Stimulated activated CD4-positive, alpha-beta T cell treated with anti-CD3 and anti-CD28 coated beads, TNF-alpha, amount 100 ng/mL, for 1 hour (primary cell): ENCODE results near the gene DEDD.

Experiments used
- DNase-seq, 3 donors: peaks; one replicate each; pipeline ENCODE4 v3.0.0-alpha.2; 2020; ENCODE audit warnings: low read depth in 3 of 3, low spot score in 1 of 3

DEDD gene

GRCh38 chr1:161076410-161076809 lies 56.1 kb downstream of the DEDD start:
- no peak for DNase-seq

DNA sequence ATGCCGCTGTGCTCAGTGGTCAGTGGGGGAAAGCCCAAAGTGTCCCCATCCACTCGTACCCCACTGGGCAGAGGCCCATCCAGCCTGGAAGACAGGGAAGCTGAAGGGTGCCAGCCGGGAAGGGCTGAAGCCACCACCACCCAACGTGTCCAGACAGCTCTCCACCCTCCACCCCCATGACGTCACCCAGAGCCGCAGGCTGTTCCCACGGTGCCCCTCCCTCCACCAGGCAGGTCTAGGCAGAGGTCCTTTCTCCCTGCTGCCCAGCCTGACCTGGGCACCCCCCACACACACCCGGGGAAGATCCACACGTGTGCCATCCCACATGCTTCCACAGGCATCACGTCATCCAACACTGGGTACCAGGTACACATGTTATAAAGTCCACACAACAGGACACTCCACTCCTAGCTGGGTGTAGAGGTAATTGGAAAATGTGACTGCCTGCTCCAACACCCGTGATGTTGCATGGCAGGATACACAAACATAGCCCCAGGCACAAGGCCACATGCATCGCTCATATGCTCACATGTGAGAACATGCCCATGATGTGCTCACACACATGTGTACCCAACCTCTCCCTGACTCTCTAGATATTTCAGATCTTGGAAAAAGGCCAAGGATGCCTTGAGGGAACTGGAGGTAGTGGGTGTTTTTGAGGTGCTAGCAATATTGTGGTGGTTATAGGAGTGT lies 57.6 kb downstream of the DEDD start:
- no peak for DNase-seq

- no peak for DNase-seq
These were observed 58.9 kb downstream of the DEDD start for GRCh38 chr1:161073474-161074121.

GRCh38 chr1:161072751-161073449 lies 59.6 kb downstream of the DEDD start:
- no peak for DNase-seq

DNA sequence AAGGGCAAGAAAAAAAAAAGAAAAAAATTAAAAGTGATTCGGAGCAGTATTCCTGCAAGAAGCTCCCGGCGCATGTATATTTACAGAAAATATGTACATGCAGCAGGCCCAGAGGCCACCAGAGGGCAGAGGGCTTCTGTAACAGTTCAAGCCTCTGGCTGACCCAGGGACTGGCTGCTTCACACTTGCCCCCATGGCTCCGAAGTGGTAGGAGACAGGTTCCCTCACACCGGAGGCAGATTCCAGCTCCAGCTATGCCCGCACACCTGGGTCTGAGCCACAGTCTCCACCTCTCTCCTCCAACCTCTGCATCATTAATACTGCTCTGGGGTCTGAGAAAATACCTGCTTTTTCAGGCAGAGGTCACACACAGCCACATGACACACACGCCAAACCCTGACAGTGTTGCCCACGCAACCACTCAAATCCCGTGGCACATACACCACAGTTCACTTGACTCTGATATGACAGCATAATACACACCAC lies 60.5 kb downstream of the DEDD start:
- DNase-seq, result no peak
